HG03575 (cell line): ENCODE data around the gene RAB11FIP5.

ENCODE experiments used
- ATAC-seq: cut with Tn5 transposase; IDR thresholded peaks from one replicate; pipeline ENCODE4 v1.9.1; 2021; ENCODE audit not compliant: unreplicated experiment, insufficient number of reproducible peaks, low FRiP score; ENCODE audit errors: extremely low read depth

RAB11FIP5 gene

GRCh38 chr2:73043929-73044832 lies 68.6 kb downstream of the RAB11FIP5 start:
- no peak for ATAC-seq

- ATAC-seq, result no peak
Measured at GRCh38 chr2:73043276-73043675, 69.5 kb downstream of the RAB11FIP5 start.

GRCh38 chr2:73037947-73038585 lies 74.7 kb downstream of the RAB11FIP5 start:
- no peak for ATAC-seq

GRCh38 chr2:73036766-73037165 lies 76.0 kb downstream of the RAB11FIP5 start:
- ATAC-seq, result no peak

GRCh38 chr2:73035899-73036711 lies 76.6 kb downstream of the RAB11FIP5 start:
- no peak for ATAC-seq

- ATAC-seq, result no peak
Measured at GRCh38 chr2:73034661-73035375, 77.9 kb downstream of the RAB11FIP5 start.

- no peak for ATAC-seq
Measured at GRCh38 chr2:73033766-73034381, 78.9 kb downstream of the RAB11FIP5 start.

- no peak for ATAC-seq
Measured at GRCh38 chr2:73033142-73033765, 79.5 kb downstream of the RAB11FIP5 start.

GRCh38 chr2:73032702-73033097 lies 80.0 kb downstream of the RAB11FIP5 start:
- ATAC-seq, result no peak

GRCh38 chr2:73031725-73032701 lies 80.7 kb downstream of the RAB11FIP5 start:
- no peak for ATAC-seq

GRCh38 chr2:73031095-73031678 lies 81.6 kb downstream of the RAB11FIP5 start:
- ATAC-seq, result no peak

- ATAC-seq, result no peak
Measured at GRCh38 chr2:73028841-73029240, 83.9 kb downstream of the RAB11FIP5 start.

GRCh38 chr2:73027340-73027739 lies 85.4 kb downstream of the RAB11FIP5 start:
- ATAC-seq, result no peak

- ATAC-seq, result no peak
Measured at GRCh38 chr2:73023497-73023896, 89.3 kb downstream of the RAB11FIP5 start.
